Measurements from ENCODE around the gene MAEL.

Gene MAEL

GRCh38 chr1:167071286-167071685 lies 82.2 kb downstream of the MAEL start:
- ATAC-seq (ENCODE audit: low read depth) (no peak), DNase-seq (ENCODE audit: low spot score) (no peak)
- Histone ChIP-seq H3K4me3 (ENCODE audit: severe bottlenecking) (no peak overlapping the region), H3K27me3 (ENCODE audit: insufficient read depth, poor library complexity, severe bottlenecking) (no peaks in the 10 kb centered on the region), H3K36me3 (ENCODE audit: low read depth) (no peaks in the 10 kb centered on the region), H3K9me3 (ENCODE audit: severe bottlenecking) (no peaks in the 10 kb centered on the region), H3K4me1 (ENCODE audit: insufficient read depth, poor library complexity, severe bottlenecking) (peaks cover 4% of the 10 kb centered on the region), H3K27ac (ENCODE audit: poor library complexity, severe bottlenecking) (no peak overlapping the region)
- TF ChIP-seq CTCF (IDR thresholded peaks at IDR 0.05; ENCODE audit: poor library complexity, severe bottlenecking): no peak

Data from RWPE2 (cell line).